ENCODE measurements around the gene COIL.

COIL gene

GRCh38 chr17:56977673-56978395, 17.0 kb upstream of the COIL start, which contains the start of gene SCPEP1:
SCPEP1 (plus strand) TSS chr17:56978131; CDS start chr17:56978160, 29 bp downstream.
- Histone ChIP-seq H3K9ac (ENCODE audit: low read length) (peak within 1 kb of the TSS; percentile 60), H4K8ac (ENCODE audit: low read depth, low read length) (no peak within 1 kb of the TSS), H4K5ac (ENCODE audit: low read length) (no peak within 1 kb of the TSS), H3K79me2 (ENCODE audit: control insufficient read depth, insufficient read depth, low read length) (no peaks in the 10 kb centered on the region), H3K4me1 (ENCODE audit: control insufficient read depth, low read depth, low read length) (peaks cover 2% of the 10 kb centered on the region), H3K4ac (ENCODE audit: low read depth, low read length) (no peak within 1 kb of the TSS), H3K56ac (ENCODE audit: low read length) (peak within 1 kb of the TSS; percentile 76), H3K27me3 (ENCODE audit: insufficient read depth, low read length, poor library complexity) (no peaks in the 10 kb centered on the region), H2BK15ac (replicated peaks; ENCODE audit: low read depth) (no peak within 1 kb of the TSS), H3K18ac (ENCODE audit: low read length) (no peak within 1 kb of the TSS), H3K36me3 (ENCODE audit: control insufficient read depth, insufficient read depth, low read length) (no peaks in the 10 kb centered on the region), H2BK5ac (ENCODE audit: low read length) (no peak within 1 kb of the TSS), H2AK5ac (ENCODE audit: low read length) (no peak within 1 kb of the TSS), H3K23ac (ENCODE audit: low read length) (no peak within 1 kb of the TSS), H3K4me3 (ENCODE audit: low read length) (peak within 1 kb of the TSS; percentile 65), H3K27ac (ENCODE audit: low read depth, low read length) (no peak within 1 kb of the TSS), H2BK120ac (ENCODE audit: low read depth, low read length) (no peak within 1 kb of the TSS), H3K4me2 (ENCODE audit: low read length) (peak within 1 kb of the TSS; percentile 61), H3K79me1 (ENCODE audit: low read length) (no peaks in the 10 kb centered on the region)
- DNase-seq, result peak; percentile 88
- no CpG with 5 or more reads among the region's 42 CpGs for WGBS (ENCODE audit: extremely low coverage, insufficient coverage, low lambda C conversion rate)

- Histone ChIP-seq H3K18ac (ENCODE audit: low read length) (no peak overlapping the region), H4K5ac (ENCODE audit: low read length) (no peak overlapping the region), H3K4me3 (ENCODE audit: low read length) (no peak overlapping the region), H3K23ac (ENCODE audit: low read length) (no peak overlapping the region), H3K9ac (ENCODE audit: low read length) (no peak overlapping the region), H2BK5ac (ENCODE audit: low read length) (no peak overlapping the region), H2BK15ac (replicated peaks; ENCODE audit: low read depth) (no peak overlapping the region), H3K4ac (ENCODE audit: low read depth, low read length) (no peak overlapping the region), H3K4me2 (ENCODE audit: low read length) (no peak overlapping the region), H4K8ac (ENCODE audit: low read depth, low read length) (no peak overlapping the region), H3K79me1 (ENCODE audit: low read length) (no peaks in the 10 kb centered on the region), H3K4me1 (ENCODE audit: control insufficient read depth, low read depth, low read length) (peaks cover 2% of the 10 kb centered on the region), H2AK5ac (ENCODE audit: low read length) (no peak overlapping the region), H3K27ac (ENCODE audit: low read depth, low read length) (no peak overlapping the region), H3K36me3 (ENCODE audit: control insufficient read depth, insufficient read depth, low read length) (no peaks in the 10 kb centered on the region), H3K79me2 (ENCODE audit: control insufficient read depth, insufficient read depth, low read length) (no peaks in the 10 kb centered on the region), H3K27me3 (ENCODE audit: insufficient read depth, low read length, poor library complexity) (no peaks in the 10 kb centered on the region), H2BK120ac (ENCODE audit: low read depth, low read length) (no peak overlapping the region), H3K56ac (ENCODE audit: low read length) (no peak overlapping the region)
- DNase-seq, result no peak
- no CpG with 5 or more reads among the region's 11 CpGs for WGBS (ENCODE audit: extremely low coverage, insufficient coverage, low lambda C conversion rate)
These were observed 16.2 kb upstream of the COIL start for GRCh38 chr17:56976941-56977608.

DNA sequence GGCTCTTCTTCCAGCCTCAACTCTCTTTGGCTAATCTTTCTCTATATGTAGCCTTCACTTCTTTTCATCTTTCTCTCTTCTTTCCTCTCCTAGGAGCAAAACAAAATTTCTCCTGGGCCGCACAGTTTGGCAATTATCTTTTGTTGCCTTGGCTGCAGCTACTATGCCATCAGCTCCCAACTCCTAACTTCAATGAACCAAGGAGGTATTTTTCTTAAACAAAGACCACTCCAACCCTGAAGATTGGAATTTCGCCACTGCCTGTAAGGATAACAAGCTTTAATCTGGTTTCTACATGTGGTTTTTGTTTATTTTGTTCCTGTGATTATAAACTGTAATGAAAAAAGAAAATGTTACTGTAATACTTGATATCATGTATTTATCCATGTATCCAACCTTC, 14.8 kb upstream of the COIL start:
- Histone ChIP-seq H3K56ac (ENCODE audit: low read length) (no peak overlapping the region), H3K27ac (ENCODE audit: low read depth, low read length) (no peak overlapping the region), H4K8ac (ENCODE audit: low read depth, low read length) (no peak overlapping the region), H2BK5ac (ENCODE audit: low read length) (no peak overlapping the region), H3K23ac (ENCODE audit: low read length) (no peak overlapping the region), H3K18ac (ENCODE audit: low read length) (no peak overlapping the region), H3K79me2 (ENCODE audit: control insufficient read depth, insufficient read depth, low read length) (no peaks in the 10 kb centered on the region), H3K9ac (ENCODE audit: low read length) (no peak overlapping the region), H2AK5ac (ENCODE audit: low read length) (no peak overlapping the region), H3K4me2 (ENCODE audit: low read length) (no peak overlapping the region), H2BK120ac (ENCODE audit: low read depth, low read length) (no peak overlapping the region), H3K79me1 (ENCODE audit: low read length) (no peaks in the 10 kb centered on the region), H3K4me3 (ENCODE audit: low read length) (no peak overlapping the region), H2BK15ac (replicated peaks; ENCODE audit: low read depth) (no peak overlapping the region), H3K36me3 (ENCODE audit: control insufficient read depth, insufficient read depth, low read length) (no peaks in the 10 kb centered on the region), H3K4me1 (ENCODE audit: control insufficient read depth, low read depth, low read length) (peaks cover 2% of the 10 kb centered on the region), H3K27me3 (ENCODE audit: insufficient read depth, low read length, poor library complexity) (no peaks in the 10 kb centered on the region), H4K5ac (ENCODE audit: low read length) (no peak overlapping the region), H3K4ac (ENCODE audit: low read depth, low read length) (no peak overlapping the region)
- WGBS (ENCODE audit: extremely low coverage, insufficient coverage, low lambda C conversion rate), result no CpG with 5 or more reads among the region's 2 CpGs
- no peak for DNase-seq

DNA sequence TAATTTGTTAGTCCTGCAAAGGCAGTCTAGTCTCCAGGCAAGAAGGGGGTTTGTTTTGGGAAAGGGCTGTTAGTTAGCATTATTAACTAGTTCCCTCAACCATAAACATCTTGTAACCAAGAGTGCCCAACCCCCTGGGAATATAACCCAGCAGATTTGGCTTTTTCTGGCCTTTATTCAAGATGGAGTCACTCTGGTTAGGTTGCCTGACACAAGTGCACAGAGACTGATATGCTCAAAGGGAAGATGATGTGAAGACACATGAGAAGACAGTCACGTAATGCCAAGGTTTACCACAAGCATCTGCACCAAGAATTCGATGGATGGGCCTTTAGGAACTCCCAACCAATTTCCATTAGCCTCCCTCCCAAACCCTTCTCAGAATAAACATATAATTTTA, 13.2 kb upstream of the COIL start:
- H3K27ac ChIP-seq (ENCODE audit: low read depth, low read length), result no peak overlapping the region

GRCh38 chr17:56973520-56973919, 12.7 kb upstream of the COIL start:
- no peak overlapping the region for H3K9ac ChIP-seq (ENCODE audit: low read length)
- H3K4me2 ChIP-seq (ENCODE audit: low read length), result no peak overlapping the region
- no peak for DNase-seq
- no peak overlapping the region for H3K56ac ChIP-seq (ENCODE audit: low read length)
- WGBS (ENCODE audit: extremely low coverage, insufficient coverage, low lambda C conversion rate), result no CpG with 5 or more reads among the region's 7 CpGs
- no peak overlapping the region for H2AK5ac ChIP-seq (ENCODE audit: low read length)
- H2BK5ac ChIP-seq (ENCODE audit: low read length), result no peak overlapping the region
- H3K27me3 ChIP-seq (ENCODE audit: insufficient read depth, low read length, poor library complexity), result no peaks in the 10 kb centered on the region
- H3K23ac ChIP-seq (ENCODE audit: low read length), result no peak overlapping the region
- no peak overlapping the region for H3K4ac ChIP-seq (ENCODE audit: low read depth, low read length)
- no peak overlapping the region for H2BK15ac ChIP-seq (replicated peaks; ENCODE audit: low read depth)
- no peak overlapping the region for H2BK120ac ChIP-seq (ENCODE audit: low read depth, low read length)
- no peak overlapping the region for H4K8ac ChIP-seq (ENCODE audit: low read depth, low read length)
- H3K4me1 ChIP-seq (ENCODE audit: control insufficient read depth, low read depth, low read length), result no peaks in the 10 kb centered on the region
- no peak overlapping the region for H3K4me3 ChIP-seq (ENCODE audit: low read length)
- no peaks in the 10 kb centered on the region for H3K79me2 ChIP-seq (ENCODE audit: control insufficient read depth, insufficient read depth, low read length)
- H3K18ac ChIP-seq (ENCODE audit: low read length), result no peak overlapping the region
- no peaks in the 10 kb centered on the region for H3K36me3 ChIP-seq (ENCODE audit: control insufficient read depth, insufficient read depth, low read length)
- H4K5ac ChIP-seq (ENCODE audit: low read length), result no peak overlapping the region
- H3K79me1 ChIP-seq (ENCODE audit: low read length), result no peaks in the 10 kb centered on the region
- H3K27ac ChIP-seq (ENCODE audit: low read depth, low read length), result no peak overlapping the region

More for the DNA sequence above, 13.2 kb upstream of the COIL start:
- H3K36me3 ChIP-seq (ENCODE audit: control insufficient read depth, insufficient read depth, low read length), result no peaks in the 10 kb centered on the region
- H3K79me1 ChIP-seq (ENCODE audit: low read length), result no peaks in the 10 kb centered on the region
- H3K23ac ChIP-seq (ENCODE audit: low read length), result no peak overlapping the region
- H3K4me1 ChIP-seq (ENCODE audit: control insufficient read depth, low read depth, low read length), result peaks cover 2% of the 10 kb centered on the region
- WGBS (ENCODE audit: extremely low coverage, insufficient coverage, low lambda C conversion rate), result no CpG with 5 or more reads among the region's 2 CpGs
- H3K4me3 ChIP-seq (ENCODE audit: low read length), result no peak overlapping the region
- H2AK5ac ChIP-seq (ENCODE audit: low read length), result no peak overlapping the region
- H3K9ac ChIP-seq (ENCODE audit: low read length), result no peak overlapping the region
- H2BK120ac ChIP-seq (ENCODE audit: low read depth, low read length), result no peak overlapping the region
- H3K56ac ChIP-seq (ENCODE audit: low read length), result no peak overlapping the region
- H3K4ac ChIP-seq (ENCODE audit: low read depth, low read length), result no peak overlapping the region
- no peak overlapping the region for H2BK15ac ChIP-seq (replicated peaks; ENCODE audit: low read depth)
- no peak overlapping the region for H2BK5ac ChIP-seq (ENCODE audit: low read length)
- DNase-seq, result no peak
- H4K8ac ChIP-seq (ENCODE audit: low read depth, low read length), result no peak overlapping the region
- H3K4me2 ChIP-seq (ENCODE audit: low read length), result no peak overlapping the region
- H3K18ac ChIP-seq (ENCODE audit: low read length), result no peak overlapping the region
- no peaks in the 10 kb centered on the region for H3K79me2 ChIP-seq (ENCODE audit: control insufficient read depth, insufficient read depth, low read length)
- no peaks in the 10 kb centered on the region for H3K27me3 ChIP-seq (ENCODE audit: insufficient read depth, low read length, poor library complexity)
- H4K5ac ChIP-seq (ENCODE audit: low read length), result no peak overlapping the region

All from mesendoderm (in vitro differentiated cells).